GM12878 (cell line): ENCODE measurements around the gene SPINT1. TPM values are rescaled to one million over a fixed set of nuclear protein-coding genes. Genes with fewer than 3 reads are reported as not detected.

Source experiments
- ATAC-seq: fragments of 200-7000 bp; cut with Tn5 transposase; 3 replicates; pipeline ENCODE4 v1.9.1; 2020; ENCODE audit warnings: mild to moderate bottlenecking, moderate library complexity
- BruUV-seq: library from RNA; stranded (reverse); fragments of 400-500 nt; replicated peaks from 2 replicates; lab custom pipeline; 2021; lab: Mats Ljungman, UMichigan
- CTCF ChIA-PET: fragments of 300-600 bp; sonication (Branson Sonifier 250); formaldehyde crosslinking; extraction: SDS; loops from one replicate; lab custom pipeline; 2021; ENCODE audit warnings: inconsistent platforms; lab: Yijun Ruan, JAX
- POLR2A ChIA-PET: fragments of 350-600 bp; formaldehyde crosslinking; extraction: SDS; loops from one replicate; lab custom pipeline; 2021; ENCODE audit warnings: inconsistent platforms; lab: Charles Lee
- RAD21 ChIA-PET: fragments of 300-600 bp; sonication (Branson Sonifier 250); formaldehyde crosslinking; loops from one replicate; lab custom pipeline; 2023; ENCODE audit warnings: antibody characterized with exemption; ENCODE audit not compliant: unreplicated experiment; lab: Charles Lee
- SMC1A ChIA-PET: fragments of 300-600 bp; sonication (Branson Sonifier 250); formaldehyde crosslinking; loops from one replicate; lab custom pipeline; 2023; ENCODE audit not compliant: unreplicated experiment, uncharacterized antibody; lab: Charles Lee
- DNase-seq: peaks from one replicate; pipeline ENCODE4 v3.0.0-alpha.2; 2011; ENCODE audit warnings: low read depth, low spot score
- FAIRE-seq: peaks from 3 replicates; lab custom pipeline; 2011; peaks lifted over from hg19 to GRCh38; lab: Jason Lieb, UNC
- H2AFZ ChIP-seq: 2 replicates; pipeline ENCODE4 v1.6.0; 2011; ENCODE audit warnings: low read depth, low read length, control low read depth; ENCODE audit not compliant: control insufficient read depth
- H3K27ac ChIP-seq: 2 replicates; pipeline ENCODE4 v1.5.1; 2011; ENCODE audit warnings: control low read depth; ENCODE audit not compliant: control insufficient read depth, insufficient read depth
- H3K27me3 ChIP-seq, 2 experiments: replicated peaks in 1 of 2; 2 replicates each; pipeline versions ENCODE4 v1.6.0 to v1.6.1; 2011; ENCODE audit warnings: low read length in 1 of 2; ENCODE audit not compliant: control insufficient read depth in 2 of 2, insufficient read depth in 2 of 2
- H3K36me3 ChIP-seq, 2 experiments: 2 replicates each; pipeline ENCODE4 v1.5.1; 2011; ENCODE audit warnings: low read length in 1 of 2; ENCODE audit not compliant: control insufficient read depth in 2 of 2, insufficient read depth in 2 of 2
- H3K4me1 ChIP-seq: 2 replicates; pipeline ENCODE4 v1.6.1; 2011; ENCODE audit warnings: mild to moderate bottlenecking, low read length, moderate library complexity, mixed read lengths; ENCODE audit not compliant: control insufficient read depth, insufficient read depth
- H3K4me2 ChIP-seq: 2 replicates; pipeline ENCODE4 v1.6.0; 2011; ENCODE audit warnings: control low read depth; ENCODE audit not compliant: control insufficient read depth, insufficient read depth
- H3K4me3 ChIP-seq: fragments of 200-600 bp; sonication (generic); 2 replicates; pipeline ENCODE4 v1.5.1; 2016
- H3K79me2 ChIP-seq: 2 replicates; pipeline ENCODE4 v1.6.0; 2011; ENCODE audit warnings: low read length; ENCODE audit not compliant: control insufficient read depth, insufficient read depth
- H3K9ac ChIP-seq: 2 replicates; pipeline ENCODE4 v1.8.0; 2011; ENCODE audit warnings: low read length, control low read depth, mixed read lengths; ENCODE audit not compliant: control insufficient read depth, insufficient read depth
- H3K9me3 ChIP-seq: replicated peaks from 3 replicates; pipeline ENCODE4 v1.5.1; 2011; ENCODE audit warnings: mild to moderate bottlenecking, low read length; ENCODE audit not compliant: control insufficient read depth, insufficient read depth
- H4K20me1 ChIP-seq: 2 replicates; pipeline ENCODE4 v1.6.0; 2011; ENCODE audit not compliant: control insufficient read depth, insufficient read depth
- BACH1 ChIP-seq: fragments of 450-650 bp; IDR thresholded peaks from 2 replicates; pipeline ENCODE4 v1.6.1; 2017; ENCODE audit warnings: mild to moderate bottlenecking, borderline replicate concordance
- BCL11A ChIP-seq: IDR thresholded peaks from 2 replicates; pipeline ENCODE4 v1.6.1; 2011; ENCODE audit warnings: low read depth, low read length
- BMI1 ChIP-seq: fragments of 450-650 bp; IDR thresholded peaks from 2 replicates; pipeline ENCODE4 v1.6.1; 2016; ENCODE audit warnings: mild to moderate bottlenecking, moderate library complexity, borderline replicate concordance
- CREB1 ChIP-seq: IDR thresholded peaks from 2 replicates; pipeline ENCODE4 v1.6.1; 2012; ENCODE audit warnings: low read depth, mild to moderate bottlenecking, inconsistent platforms
- EP300 ChIP-seq, 2 experiments: fragments of 150-350 bp in 1 of 2; IDR thresholded peaks; 2 replicates each; pipeline ENCODE4 v1.6.1; 2011 to 2012; ENCODE audit warnings: low read depth in 2 of 2, low read length in 2 of 2, borderline replicate concordance in 1 of 2, improper control_type of control experiment in 1 of 2, inconsistent platforms in 1 of 2; ENCODE audit not compliant: control insufficient read depth in 1 of 2
- IKZF2 ChIP-seq, 2 experiments: fragments of 450-650 bp; IDR thresholded peaks; 2 replicates each; pipeline ENCODE4 v1.6.1; 2017; ENCODE audit warnings: mild to moderate bottlenecking in 2 of 2, moderate library complexity in 2 of 2
- LARP7 ChIP-seq: fragments of 450-650 bp; IDR thresholded peaks from 2 replicates; pipeline ENCODE4 v1.6.1; 2017; ENCODE audit warnings: mild to moderate bottlenecking
- NFIC ChIP-seq: IDR thresholded peaks from 2 replicates; pipeline ENCODE4 v1.6.1; 2012; ENCODE audit warnings: low read depth, mild to moderate bottlenecking, inconsistent platforms, low read length, moderate library complexity
- PAX8 ChIP-seq: fragments of 450-650 bp; IDR thresholded peaks from 2 replicates; pipeline ENCODE4 v1.6.1; 2017; ENCODE audit warnings: mild to moderate bottlenecking, moderate library complexity
- RFX5 ChIP-seq: IDR thresholded peaks from 2 replicates; pipeline ENCODE4 v1.6.1; 2011; ENCODE audit warnings: low read depth, low read length, improper control_type of control experiment
- SPI1 ChIP-seq: IDR thresholded peaks from 2 replicates; pipeline ENCODE4 v1.6.1; 2011; ENCODE audit warnings: low read depth, mild to moderate bottlenecking, low read length, moderate library complexity, borderline replicate concordance; ENCODE audit not compliant: insufficient read depth
- SREBF2 ChIP-seq: IDR thresholded peaks from 2 replicates; pipeline ENCODE4 v1.6.1; 2012; ENCODE audit warnings: mild to moderate bottlenecking, low read length
- ZNF687 ChIP-seq: fragments of 450-650 bp; IDR thresholded peaks from 2 replicates; pipeline ENCODE4 v1.6.1; 2017; ENCODE audit warnings: mild to moderate bottlenecking, moderate library complexity
- WGBS: methylation state at CpG from one replicate; pipeline ENCODE4 v1.1.6; 2016; ENCODE audit warnings: low lambda C conversion rate; ENCODE audit not compliant: insufficient replicate concordance, insufficient coverage; ENCODE audit errors: missing lambda C conversion rate; 5-methylcytosine and 5-hydroxymethylcytosine counted together
- in situ Hi-C: fragments of 300-500 bp; cut with MboI; formaldehyde crosslinking; loops from 9 replicates; pipeline ENCODE4 v1.14.3; 2018; ENCODE audit warnings: mixed read lengths
- intact Hi-C: fragments of 100-400 bp; cut with micrococcal nuclease; formaldehyde crosslinking; loops from one replicate; pipeline ENCODE4 v1.14.2; 2022; ENCODE audit not compliant: unreplicated experiment
- polyA plus RNA-seq, 11 experiments: library from polyadenylated mRNA; depleted of rRNA in 4 of 11; unstranded in 6 of 11; stranded (reverse) in 5 of 11; fragments of >200 nt; fragmentation: Nextera tagmentation in 4 of 11; fragmentation: Illumina TruSeq in 1 of 11; extraction: Ambion mirVana in 4 of 11; extraction: Trizol in 1 of 11; gene quantifications; 1 replicate in 1 of 11; 2 replicates in 10 of 11; pipeline versions ENCODE4 v1.2.1 to v1.2.3, GENCODE V29; 2011 to 2016; ENCODE audit warnings: inconsistent platforms in 2 of 11, missing spikeins in 2 of 11, low read depth in 1 of 11
- total RNA-seq, 4 experiments: library from RNA; depleted of rRNA in 3 of 4; stranded (reverse); fragments of >200 nt in 3 of 4; fragmentation: Illumina TruSeq in 1 of 4; extraction: Trizol in 1 of 4; gene quantifications; 2 replicates each; pipeline versions ENCODE4 v1.2.1 to v1.2.3, GENCODE V29; 2013 to 2021
- TF ChIP-seq, protein P1 (sequence below): fragments of 450-650 bp; IDR thresholded peaks from 2 replicates; pipeline ENCODE4 v1.6.1; 2017; ENCODE audit warnings: mild to moderate bottlenecking, low read depth, inconsistent platforms; ENCODE audit not compliant: poor library complexity, severe bottlenecking
- TF ChIP-seq, protein P2 (sequence below): fragments of 450-650 bp; IDR thresholded peaks from 2 replicates; pipeline ENCODE4 v1.6.1; 2017; ENCODE audit warnings: low read depth, mild to moderate bottlenecking, moderate library complexity

The SPINT1 gene
- total and polyA plus RNA-seq, 10 of the 15 experiments (the other 5 are each of a cell fraction or from before 2014, with no cell fraction given) = 3.5 to 28.6 (median 10.2) TPM

GRCh38 chr15:40878785-40879184 lies 34.9 kb downstream of the SPINT1 start:
- intact Hi-C loops = loop anchor here (10.0 kb wide), 1 partner anchor 284 kb away; the partner anchor contains the start of gene KNL1
- TF ChIP-seq BCL11A (0 out of 2 replicates have a peak, but pooled peaks have one; percentile 10), NFIC (peak; percentile 27; the same call in 1 of the 2 replicates), IKZF2 (IDR thresholded peaks at IDR 0.05) (peak in 1 of 2 experiments; percentile 9; a peak in 1 of 4 replicates), RFX5 (peak; percentile 97), EP300 (IDR thresholded peaks at IDR 0.05; ENCODE audit: borderline replicate concordance in 1 of 2, control insufficient read depth in 1 of 2, low read depth in 2 of 2, low read length in 2 of 2) (peak in 1 of 2 experiments; percentile 62; a peak in 1 of 4 replicates), CREB1 (peak; percentile 88), SREBF2 (no peak), LARP7 (no peak), BACH1 (peak; percentile 23; the same call in 1 of the 2 replicates), BMI1 (no peak), ZNF687 (peak; percentile 18; the same call in 1 of the 2 replicates), PAX8 (no peak), SPI1 (peak; percentile 19; the same call in 1 of the 2 replicates)
- TF ChIP-seq, protein P1, sequence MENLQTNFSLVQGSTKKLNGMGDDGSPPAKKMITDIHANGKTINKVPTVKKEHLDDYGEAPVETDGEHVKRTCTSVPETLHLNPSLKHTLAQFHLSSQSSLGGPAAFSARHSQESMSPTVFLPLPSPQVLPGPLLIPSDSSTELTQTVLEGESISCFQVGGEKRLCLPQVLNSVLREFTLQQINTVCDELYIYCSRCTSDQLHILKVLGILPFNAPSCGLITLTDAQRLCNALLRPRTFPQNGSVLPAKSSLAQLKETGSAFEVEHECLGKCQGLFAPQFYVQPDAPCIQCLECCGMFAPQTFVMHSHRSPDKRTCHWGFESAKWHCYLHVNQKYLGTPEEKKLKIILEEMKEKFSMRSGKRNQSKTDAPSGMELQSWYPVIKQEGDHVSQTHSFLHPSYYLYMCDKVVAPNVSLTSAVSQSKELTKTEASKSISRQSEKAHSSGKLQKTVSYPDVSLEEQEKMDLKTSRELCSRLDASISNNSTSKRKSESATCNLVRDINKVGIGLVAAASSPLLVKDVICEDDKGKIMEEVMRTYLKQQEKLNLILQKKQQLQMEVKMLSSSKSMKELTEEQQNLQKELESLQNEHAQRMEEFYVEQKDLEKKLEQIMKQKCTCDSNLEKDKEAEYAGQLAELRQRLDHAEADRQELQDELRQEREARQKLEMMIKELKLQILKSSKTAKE = peak; percentile 21
- TF ChIP-seq, protein P2, sequence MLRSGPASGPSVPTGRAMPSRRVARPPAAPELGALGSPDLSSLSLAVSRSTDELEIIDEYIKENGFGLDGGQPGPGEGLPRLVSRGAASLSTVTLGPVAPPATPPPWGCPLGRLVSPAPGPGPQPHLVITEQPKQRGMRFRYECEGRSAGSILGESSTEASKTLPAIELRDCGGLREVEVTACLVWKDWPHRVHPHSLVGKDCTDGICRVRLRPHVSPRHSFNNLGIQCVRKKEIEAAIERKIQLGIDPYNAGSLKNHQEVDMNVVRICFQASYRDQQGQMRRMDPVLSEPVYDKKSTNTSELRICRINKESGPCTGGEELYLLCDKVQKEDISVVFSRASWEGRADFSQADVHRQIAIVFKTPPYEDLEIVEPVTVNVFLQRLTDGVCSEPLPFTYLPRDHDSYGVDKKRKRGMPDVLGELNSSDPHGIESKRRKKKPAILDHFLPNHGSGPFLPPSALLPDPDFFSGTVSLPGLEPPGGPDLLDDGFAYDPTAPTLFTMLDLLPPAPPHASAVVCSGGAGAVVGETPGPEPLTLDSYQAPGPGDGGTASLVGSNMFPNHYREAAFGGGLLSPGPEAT = peak; percentile 74; the same call in 1 of the 2 replicates

More at GRCh38 chr15:40878785-40879184, 34.9 kb downstream of the SPINT1 start:
- Histone ChIP-seq H4K20me1 (no peaks in the 10 kb centered on the region), H3K27me3 (no peaks in the 10 kb centered on the region), H3K79me2 (no peaks in the 10 kb centered on the region; the same call in 1 of the 2 replicates), H3K4me1 (peaks cover 16% of the 10 kb centered on the region), H3K4me3 (no peak overlapping the region), H3K4me2 (peak overlapping the region; percentile 54), H3K27ac (peak overlapping the region; percentile 33), H2AFZ (no peak overlapping the region; the same call in 1 of the 2 replicates), H3K9ac (no peak overlapping the region), H3K36me3 (no peaks in the 10 kb centered on the region), H3K9me3 (no peaks in the 10 kb centered on the region; the same call in 2 of the 3 replicates)
- ATAC-seq (peak; percentile 86), DNase-seq (no peak), FAIRE-seq (peak; percentile 68)
- no TSS peak for BruUV-seq
- ChIA-PET SMC1A (interaction anchor here (0.6 to 14.4 kb wide), 8 partner anchors 8 to 302 kb away, joined by 3 to 454 read pairs (median 3); partner anchors contain the start of genes DNAJC17 and ZFYVE19), POLR2A (interaction anchor here (0.6 to 7.0 kb wide), 9 partner anchors 7 to 310 kb away, joined by 3 to 111 read pairs (median 4); no protein-coding TSS in a partner anchor), RAD21 (interaction anchor here (1.2 to 14.9 kb wide), 4 partner anchors 3 to 122 kb away, joined by 3 to 551 read pairs (median 286); partner anchors contain the start of genes RHOV and VPS18), CTCF (interaction anchor here (0.6 to 3.1 kb wide), 6 partner anchors 16 to 289 kb away, joined by 3 to 20 read pairs (median 4); partner anchors contain the start of gene VPS18)
- 0% methylated on average over 1 of the region's 1 CpG for WGBS
- in situ Hi-C loops = no loop called here
